Activated CD8-positive, alpha-beta memory T cell treated with anti-CD3 and anti-CD28 coated beads, Interleukin-2, amount 50 U/mL, for 24 hours (primary cell): ENCODE measurements around the gene SNX3.

ENCODE experiments used
- DNase-seq: peaks from one replicate; pipeline ENCODE4 v3.0.0-alpha.2; 2020; ENCODE audit errors: extremely low read depth

The SNX3 gene

GRCh38 chr6:108203189-108204112 is 57.4 kb downstream of the SNX3 start:
- no peak for DNase-seq

- no peak for DNase-seq
Measured at GRCh38 chr6:108200631-108201030, 60.2 kb downstream of the SNX3 start.

DNA sequence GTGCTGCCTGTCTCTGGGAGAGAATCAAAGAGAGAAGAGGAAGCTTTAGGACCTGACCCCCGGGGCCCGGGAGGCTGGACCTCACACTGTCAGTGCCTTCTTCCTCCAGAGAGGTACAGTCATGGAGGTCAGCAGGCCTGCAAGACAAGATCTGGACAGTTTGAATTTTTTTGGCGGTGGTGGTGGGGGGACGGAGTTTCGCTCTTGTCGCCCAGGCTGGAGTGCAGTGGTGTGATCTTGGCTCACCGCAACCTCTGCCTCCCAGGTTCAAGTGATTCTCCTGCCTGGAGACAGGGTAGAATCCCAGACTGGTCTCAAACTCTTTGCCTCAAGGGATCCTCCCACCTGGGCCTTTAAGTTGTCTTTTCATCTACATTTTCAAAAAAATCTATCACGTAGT is 60.7 kb downstream of the SNX3 start:
- no peak for DNase-seq

DNA sequence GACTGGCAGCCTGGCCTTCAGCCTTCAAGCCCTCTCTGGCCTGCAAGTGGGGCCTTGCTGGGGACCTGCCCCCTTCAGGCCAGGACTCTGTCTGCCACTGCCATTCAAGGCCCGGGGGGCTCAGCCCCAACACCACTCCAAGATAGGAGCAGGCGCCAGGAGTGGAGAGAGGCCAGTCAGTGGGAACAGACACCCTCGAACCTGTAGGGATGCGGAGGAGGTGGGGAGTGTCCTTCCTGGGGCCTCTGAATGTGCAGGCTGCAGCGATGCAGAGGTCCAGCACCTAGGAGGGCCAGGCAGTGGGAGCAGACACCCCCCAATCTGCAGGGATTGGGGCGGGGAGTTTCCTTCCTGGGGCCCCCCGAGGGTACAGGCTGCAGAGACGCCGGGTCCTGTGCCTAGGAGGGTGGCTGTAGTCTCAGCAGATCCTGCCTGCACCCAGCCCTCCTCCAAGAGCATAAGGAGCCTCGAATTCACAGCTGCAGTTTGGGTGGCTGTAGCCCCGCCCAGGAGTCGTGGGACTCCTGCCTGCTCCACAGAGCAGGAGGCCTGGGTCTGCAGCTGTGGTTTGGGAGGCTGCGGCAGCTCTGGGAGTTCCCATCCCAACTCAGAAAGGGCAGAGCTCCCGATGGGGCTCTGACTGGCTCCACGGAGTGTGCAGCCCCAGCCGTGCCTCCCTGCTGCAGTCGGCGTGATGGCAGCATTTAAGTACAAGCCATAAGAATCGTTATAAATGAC is 61.9 kb downstream of the SNX3 start:
- no peak for DNase-seq

GRCh38 chr6:108195209-108195608 is 65.6 kb downstream of the SNX3 start:
- no peak for DNase-seq

DNA sequence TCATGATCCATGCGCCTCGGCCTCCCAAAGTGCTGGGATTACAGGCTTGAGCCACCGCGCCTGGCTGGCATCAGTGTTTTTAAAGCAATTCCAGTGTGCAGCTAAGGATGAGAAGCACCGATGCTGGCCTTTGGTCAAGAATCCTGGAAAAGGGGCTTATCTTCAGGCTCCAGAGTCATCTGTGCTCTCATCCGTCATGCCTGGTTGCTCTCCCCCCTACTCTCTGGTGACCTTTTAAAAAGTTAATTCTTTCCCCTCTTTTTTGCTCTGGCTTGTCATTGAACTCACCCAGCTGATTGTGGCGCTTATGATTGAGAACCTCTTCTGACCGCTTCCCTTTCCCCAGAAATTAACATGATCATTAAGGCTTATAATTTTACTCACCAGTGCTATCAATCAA is 66.3 kb downstream of the SNX3 start:
- no peak for DNase-seq

DNA sequence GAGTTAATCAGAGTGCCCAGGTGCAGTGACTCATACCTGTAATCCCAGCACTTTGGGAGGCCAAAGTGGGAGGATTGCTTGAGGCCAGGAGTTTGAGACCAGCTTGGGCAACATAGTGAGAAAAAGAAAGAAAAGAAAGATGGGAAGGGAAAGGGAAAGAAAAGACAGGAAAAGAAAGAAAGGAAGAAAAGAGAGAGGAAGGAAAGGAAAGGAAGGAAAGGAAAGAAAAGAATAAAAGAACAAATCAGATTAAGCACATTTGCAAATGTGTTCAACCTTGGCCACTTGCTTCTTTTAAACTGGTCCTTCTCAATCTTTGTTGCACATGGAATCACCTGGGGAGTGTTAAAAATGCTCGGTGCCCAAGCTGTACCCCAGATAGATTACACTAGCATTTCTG is 67.0 kb downstream of the SNX3 start:
- no peak for DNase-seq

DNA sequence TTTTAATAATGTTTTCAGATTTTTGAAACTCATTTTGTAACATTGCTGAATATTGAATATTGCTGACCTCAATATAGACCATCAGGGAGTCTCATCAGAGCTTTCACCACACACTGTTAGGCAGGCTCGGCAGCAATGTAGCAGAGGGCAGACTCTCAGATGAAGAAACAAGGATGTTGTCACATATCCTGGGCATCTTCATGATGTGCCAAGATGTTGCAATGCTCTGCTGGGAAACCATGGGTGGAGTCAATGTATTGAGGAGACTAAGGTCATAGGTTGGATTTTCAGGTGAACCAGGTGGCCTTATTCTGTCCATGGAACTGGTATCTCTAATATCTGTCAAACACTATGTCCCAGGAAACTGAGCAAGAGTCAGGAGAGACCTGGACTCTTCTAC is 67.7 kb downstream of the SNX3 start:
- no peak for DNase-seq

- DNase-seq, result no peak
Measured at GRCh38 chr6:108187519-108187918, 73.3 kb downstream of the SNX3 start.

- no peak for DNase-seq
Measured at GRCh38 chr6:108186226-108186625, 74.6 kb downstream of the SNX3 start.

DNA sequence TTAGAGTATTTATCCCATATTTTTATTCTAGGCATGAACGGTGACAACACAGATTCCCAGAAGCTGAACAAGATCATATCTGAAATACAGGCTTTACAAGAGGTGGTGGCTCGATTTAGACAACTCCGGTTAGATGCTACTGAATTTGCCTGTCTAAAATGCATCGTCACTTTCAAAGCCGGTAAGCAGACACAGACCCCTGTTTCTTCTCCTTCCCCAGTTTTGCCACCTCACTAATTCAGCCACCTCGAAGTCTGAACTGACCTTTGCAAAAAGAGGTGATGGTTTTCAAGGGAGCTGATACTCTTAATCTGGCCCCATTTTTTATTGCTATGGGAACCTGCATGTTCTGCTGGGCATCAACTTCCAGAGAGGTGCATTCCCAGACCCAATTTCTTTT is 80.1 kb downstream of the SNX3 start:
- DNase-seq, result no peak

DNA sequence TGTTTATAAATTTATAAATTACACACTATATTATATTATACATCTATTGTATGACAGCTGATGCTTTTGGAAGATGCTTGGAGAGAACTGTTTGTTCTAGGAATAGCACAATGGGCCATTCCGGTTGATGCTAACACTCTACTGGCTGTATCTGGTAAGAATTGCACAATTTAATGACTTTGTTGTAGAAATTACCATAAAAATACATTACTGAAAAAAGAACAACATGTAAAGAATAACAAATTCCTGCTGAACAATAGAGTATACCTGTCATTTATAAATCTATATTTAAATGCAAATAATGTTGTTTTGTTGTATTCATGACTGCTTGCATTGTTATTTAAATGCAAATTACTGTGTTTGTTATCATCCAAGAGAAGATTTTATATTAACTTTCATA is 80.6 kb downstream of the SNX3 start:
- DNase-seq, result no peak

DNA sequence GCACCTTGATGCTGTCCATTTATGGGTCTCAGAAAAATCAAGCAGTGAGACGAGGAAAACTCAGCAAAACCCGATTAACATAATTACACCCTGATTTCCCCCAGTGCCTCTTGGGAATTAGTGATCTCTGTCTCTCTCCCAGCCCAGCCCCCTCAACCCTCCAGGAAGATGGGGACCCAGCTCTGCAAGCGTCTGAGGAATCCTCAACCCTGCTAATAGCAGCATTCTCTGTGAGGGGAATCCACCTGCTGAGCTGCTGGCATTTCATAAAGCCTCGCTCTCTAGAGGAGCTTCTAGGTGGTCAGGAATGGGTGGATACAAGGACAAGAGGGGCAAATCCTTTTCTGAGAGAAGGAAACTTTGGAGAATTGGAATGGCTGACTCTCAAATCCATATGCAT is 81.1 kb downstream of the SNX3 start:
- no peak for DNase-seq

DNA sequence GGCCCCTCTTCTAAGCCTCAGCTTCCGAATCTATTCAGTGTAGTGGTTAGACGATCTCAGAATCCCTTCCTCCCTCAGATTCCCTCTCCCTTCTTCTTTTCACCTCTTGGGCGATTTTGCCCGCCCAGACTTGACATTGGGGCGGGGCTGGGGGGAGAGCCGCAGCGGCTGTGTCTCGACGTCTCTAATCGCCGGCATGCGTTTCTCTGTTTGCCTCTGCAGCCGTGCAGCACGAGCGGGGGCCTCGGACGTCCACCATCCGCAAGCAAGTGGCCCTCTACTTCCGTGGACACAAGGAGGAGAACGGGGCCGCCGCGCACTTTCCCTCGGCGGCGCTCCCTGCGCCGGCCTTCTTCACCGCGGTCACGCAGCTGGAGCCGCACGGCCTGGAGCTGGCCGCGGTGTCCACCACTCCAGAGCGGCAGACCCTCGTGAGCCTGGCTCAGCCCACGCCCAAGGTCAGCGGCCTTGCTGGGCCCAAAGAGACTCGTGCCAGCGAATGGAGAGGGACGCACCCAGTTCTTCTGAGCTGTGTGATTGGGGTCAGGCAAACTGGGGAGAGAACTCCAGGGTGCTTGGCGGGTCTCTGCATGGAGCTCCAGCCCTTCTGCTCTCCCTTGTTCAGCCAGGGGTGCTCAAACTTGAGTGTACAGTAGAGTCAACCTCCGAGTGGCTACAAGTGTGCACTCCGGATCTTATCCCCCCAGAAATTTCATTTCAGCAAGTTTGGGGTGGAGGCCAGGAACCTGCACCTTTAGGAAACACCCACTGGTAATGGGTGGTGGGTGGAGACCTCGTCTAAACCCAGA is 84.4 kb downstream of the SNX3 start:
- DNase-seq, result no peak

DNA sequence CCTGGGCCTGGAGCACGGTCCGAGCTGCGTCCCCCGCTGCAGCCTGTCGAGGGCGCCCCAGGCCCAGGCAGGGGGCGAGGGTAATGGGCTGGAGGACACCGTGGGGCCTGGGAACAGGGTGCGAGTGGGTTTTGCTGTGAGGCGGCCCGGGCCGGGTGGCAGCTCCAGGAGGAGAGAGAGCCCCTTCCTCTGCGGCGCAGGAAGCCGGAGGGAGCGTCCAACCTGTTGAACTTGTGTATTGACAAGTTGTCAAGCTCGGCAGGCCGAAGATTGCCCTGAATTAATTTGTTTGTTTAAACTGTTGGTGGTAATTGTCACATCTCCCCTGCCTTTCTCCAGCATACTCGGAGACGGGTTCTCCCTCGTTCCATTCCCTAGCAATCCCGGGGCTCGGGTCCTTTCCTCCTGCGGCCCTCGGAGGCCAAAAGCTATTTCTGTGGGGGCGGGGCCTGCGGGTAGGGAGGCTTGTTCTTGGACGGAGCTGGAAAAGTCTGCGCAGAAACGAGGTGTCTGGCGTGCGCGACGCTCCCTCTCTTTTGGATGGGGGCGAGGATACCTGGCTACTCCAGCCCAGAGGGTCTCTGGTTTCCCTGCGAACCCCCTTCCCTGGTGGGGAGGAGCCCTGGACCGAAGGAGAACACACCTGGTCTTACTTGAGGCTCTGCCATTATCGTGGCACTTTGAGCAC is 85.1 kb downstream of the SNX3 start:
- DNase-seq, result no peak

- no peak for DNase-seq
Measured at GRCh38 chr6:108175176-108175591, 85.7 kb downstream of the SNX3 start.

DNA sequence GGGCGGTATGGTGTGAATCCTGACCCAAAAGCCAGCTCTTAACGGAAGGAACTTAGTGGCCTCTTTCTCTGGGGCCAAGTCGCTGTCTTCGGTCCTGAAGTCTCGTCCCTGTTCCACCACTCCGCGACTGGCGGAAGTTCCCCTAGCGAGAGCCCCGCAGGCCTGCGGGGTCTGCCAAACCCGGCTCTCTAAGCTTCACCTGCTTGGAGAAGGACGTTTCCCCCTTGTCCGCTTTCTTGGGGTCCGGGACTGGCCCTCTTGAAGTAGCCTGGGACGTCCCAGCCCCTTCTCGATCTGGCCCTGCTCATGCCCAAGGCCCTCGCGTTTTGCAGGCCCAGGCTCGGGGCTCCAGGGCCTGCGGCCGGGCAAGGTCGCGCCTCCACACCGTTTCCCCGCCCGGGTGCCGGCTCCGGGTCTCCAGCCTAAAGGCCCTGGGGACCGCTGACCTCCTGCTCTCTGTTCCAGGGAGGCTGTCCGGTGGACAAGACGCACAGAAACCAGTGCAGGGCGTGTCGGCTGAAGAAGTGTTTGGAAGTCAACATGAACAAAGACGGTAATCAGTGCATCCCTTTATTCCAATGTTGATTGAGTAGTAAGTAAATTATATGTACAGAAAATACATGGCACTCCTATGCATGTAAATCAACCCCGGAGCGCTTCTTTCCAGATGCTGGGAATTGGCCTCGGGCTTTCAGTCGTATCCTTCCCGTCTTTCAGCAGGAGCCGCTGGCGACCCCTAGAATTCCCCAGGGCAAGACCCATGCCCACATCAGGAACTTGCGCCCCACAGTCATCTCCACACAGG is 86.3 kb downstream of the SNX3 start:
- no peak for DNase-seq

- DNase-seq, result no peak
Measured at GRCh38 chr6:108171918-108172516, 88.8 kb downstream of the SNX3 start.

- no peak for DNase-seq
Measured at GRCh38 chr6:108171291-108171917, 89.4 kb downstream of the SNX3 start.
